GM12892 (cell line): ENCODE data around the gene ZNF234.
"Not testable (repeated sequence)": the region's sequence is repeated elsewhere in the genome, so short reads cannot be mapped to it uniquely, and the experiment has no call there.

Source experiments
- DNase-seq: peaks from one replicate; pipeline ENCODE4 v3.0.0; 2011; ENCODE audit not compliant: insufficient read length
- FAIRE-seq: peaks from 2 replicates; lab custom pipeline; 2011; peaks lifted over from hg19 to GRCh38; lab: Jason Lieb, UNC
- POLR2A ChIP-seq: IDR thresholded peaks from 2 replicates; pipeline ENCODE4 v1.6.1; 2011; ENCODE audit warnings: low read depth, low read length, control low read depth
- POLR2AphosphoS5 ChIP-seq: IDR thresholded peaks from 2 replicates; pipeline ENCODE4 v1.6.1; 2011; ENCODE audit warnings: low read depth, low read length, control low read depth
- TAF1 ChIP-seq: IDR thresholded peaks from 2 replicates; pipeline ENCODE4 v1.6.1; 2011; ENCODE audit warnings: low read depth, mild to moderate bottlenecking, control low read depth, low read length, borderline replicate concordance

Gene ZNF234

DNA sequence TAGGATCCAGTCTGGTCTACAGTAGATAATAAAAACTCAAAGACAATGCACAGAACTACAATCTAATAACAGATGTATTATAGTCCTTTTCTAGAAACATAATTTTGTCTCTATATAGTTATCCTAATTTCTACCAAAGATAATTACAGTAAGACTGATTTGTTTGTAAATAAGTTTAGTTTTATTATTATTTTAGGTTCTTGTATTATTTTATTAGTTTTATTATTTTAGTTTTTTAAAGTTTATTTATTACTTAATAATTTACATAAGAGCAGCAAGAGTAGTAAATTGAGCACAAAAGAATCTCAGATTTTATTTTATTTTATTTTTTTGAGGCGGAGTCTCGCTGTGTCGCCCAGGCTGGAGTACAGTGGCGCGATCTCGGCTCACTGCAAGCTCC lies 48.7 kb downstream of the ZNF234 start:
- FAIRE-seq (no peak), DNase-seq (no peak)
- TF ChIP-seq POLR2AphosphoS5: no peak
- TF ChIP-seq TAF1: no peak
- no peak for TF ChIP-seq POLR2A

GRCh38 chr19:44192127-44192526 lies 50.8 kb downstream of the ZNF234 start:
- DNase-seq (no peak), FAIRE-seq (no peak)

GRCh38 chr19:44196772-44197171 lies 55.4 kb downstream of the ZNF234 start:
- DNase-seq (no peak), FAIRE-seq (no peak)
- TF ChIP-seq POLR2A: no peak
- TF ChIP-seq POLR2AphosphoS5: no peak
- TF ChIP-seq TAF1: no peak

More at GRCh38 chr19:44192127-44192526, 50.8 kb downstream of the ZNF234 start:
- no peak for TF ChIP-seq POLR2A
- TF ChIP-seq TAF1: no peak
- TF ChIP-seq POLR2AphosphoS5: no peak

DNA sequence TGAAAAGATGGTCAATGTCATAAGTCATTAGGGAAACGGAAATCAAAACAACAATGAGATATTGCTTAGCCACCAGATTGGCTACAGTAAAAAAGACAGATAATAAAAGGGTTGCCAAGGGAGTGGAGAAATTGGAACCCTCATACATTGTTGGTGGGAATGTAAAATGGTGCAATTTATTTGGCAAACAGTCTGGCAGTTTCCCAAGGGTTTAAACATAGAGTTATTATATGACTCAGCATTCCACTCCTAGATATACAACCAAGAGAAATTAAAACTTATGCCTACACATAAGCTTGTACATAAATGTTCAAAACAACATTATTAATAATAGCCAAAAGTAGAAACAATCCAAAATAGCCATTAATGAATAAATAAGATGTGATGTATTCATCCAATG lies 61.1 kb downstream of the ZNF234 start:
- TF ChIP-seq POLR2AphosphoS5: no peak
- TF ChIP-seq POLR2A: no peak
- TF ChIP-seq TAF1: no peak

DNA sequence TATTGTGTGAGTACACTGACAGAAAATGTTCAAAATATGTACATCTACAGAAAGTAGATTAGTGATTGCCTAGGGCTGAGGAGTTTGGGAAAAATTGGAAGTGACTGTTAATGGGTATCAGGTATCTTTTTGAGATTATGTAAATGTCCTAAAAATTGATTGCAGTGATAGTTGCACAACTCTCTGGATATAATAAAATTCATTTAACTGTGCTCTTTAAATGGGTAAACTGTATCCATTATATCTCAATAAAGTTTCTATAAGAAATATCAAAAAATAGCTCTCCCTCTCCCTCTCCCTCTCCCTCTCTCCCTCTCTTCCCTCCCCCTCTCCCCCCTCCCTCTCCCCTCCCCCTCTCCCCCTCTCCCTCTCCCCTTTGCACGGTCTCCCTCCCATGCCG lies 61.6 kb downstream of the ZNF234 start:
- FAIRE-seq (no peak), DNase-seq (no peak)
- TF ChIP-seq POLR2AphosphoS5: no peak
- no peak for TF ChIP-seq POLR2A
- no peak for TF ChIP-seq TAF1

More for the DNA sequence above, 61.1 kb downstream of the ZNF234 start:
- FAIRE-seq (no peak), DNase-seq (no peak)

GRCh38 chr19:44203877-44204276 lies 62.5 kb downstream of the ZNF234 start:
- DNase-seq, FAIRE-seq: not testable (repeated sequence)

GRCh38 chr19:44204772-44205171 lies 63.4 kb downstream of the ZNF234 start:
- no peak for FAIRE-seq
- no peak for DNase-seq
- TF ChIP-seq POLR2A (no peak), TAF1 (no peak), POLR2AphosphoS5 (no peak)

DNA sequence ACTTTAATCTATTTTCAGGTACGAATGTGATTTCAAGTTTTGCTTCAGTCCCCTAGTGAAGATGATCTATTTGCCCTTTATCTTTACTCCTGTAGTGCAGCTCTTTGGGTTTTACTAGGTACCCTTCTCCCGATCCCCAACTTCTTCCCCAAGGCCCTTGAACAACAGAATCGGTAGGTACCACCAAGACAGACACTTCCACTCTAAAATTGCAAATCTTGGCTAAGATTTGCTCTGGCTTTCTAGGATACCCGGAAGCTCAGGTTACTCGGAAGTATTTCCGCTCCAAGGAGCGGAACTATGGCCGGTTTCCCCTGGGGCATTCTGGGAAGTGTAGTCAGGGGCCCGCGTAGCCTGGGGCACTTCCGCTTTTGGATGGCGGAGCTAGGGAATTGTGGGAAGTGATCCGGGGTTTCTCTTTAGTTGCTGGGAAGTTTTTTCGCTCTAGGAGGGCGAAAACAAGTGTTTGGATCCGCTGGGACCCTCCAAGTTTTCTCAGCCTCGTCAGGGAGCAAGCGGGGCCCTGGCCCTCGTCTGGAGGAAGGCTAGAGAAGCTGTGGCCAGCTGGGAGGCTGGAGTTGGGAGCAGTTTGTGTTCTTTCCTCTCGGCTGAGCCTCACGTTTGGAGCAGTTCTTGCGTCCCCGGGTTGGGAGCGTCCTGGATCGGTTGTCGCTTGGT lies 65.9 kb downstream of the ZNF234 start:
- DNase-seq (peak; percentile 55), FAIRE-seq (peak; percentile 96)
- TF ChIP-seq TAF1 (0 out of 2 replicates have a peak, but pooled peaks have one; percentile 37), POLR2A (peak; percentile 62; the same call in 1 of the 2 replicates), POLR2AphosphoS5 (no peak)
